Adrenal gland (tissue), 5 donors: ENCODE data around the gene RPS8.

ENCODE experiments used
- POLR2A ChIP-seq, 2 donors: fragments of 450-650 bp; IDR thresholded peaks; one replicate each; pipeline ENCODE4 v1.6.1; 2017; ENCODE audit warnings: antibody characterized with exemption in 2 of 2, mild to moderate bottlenecking in 2 of 2, moderate library complexity in 1 of 2
- TF ChIP-seq, protein P1 (sequence below), 6 experiments: fragments of 450-650 bp in 4 of 6; fragments of 200-600 bp in 2 of 6; sonication (generic) in 1 of 6; IDR thresholded peaks; 1 replicate in 5 of 6; 2 replicates in 1 of 6; pipeline versions ENCODE4 v1.5.1 to v1.8.0; 2016 to 2021; ENCODE audit warnings: antibody characterized with exemption in 6 of 6, mild to moderate bottlenecking in 2 of 6, moderate library complexity in 1 of 6
- donor health status: DM: no; HTN: no; CAD: no.

DNA sequence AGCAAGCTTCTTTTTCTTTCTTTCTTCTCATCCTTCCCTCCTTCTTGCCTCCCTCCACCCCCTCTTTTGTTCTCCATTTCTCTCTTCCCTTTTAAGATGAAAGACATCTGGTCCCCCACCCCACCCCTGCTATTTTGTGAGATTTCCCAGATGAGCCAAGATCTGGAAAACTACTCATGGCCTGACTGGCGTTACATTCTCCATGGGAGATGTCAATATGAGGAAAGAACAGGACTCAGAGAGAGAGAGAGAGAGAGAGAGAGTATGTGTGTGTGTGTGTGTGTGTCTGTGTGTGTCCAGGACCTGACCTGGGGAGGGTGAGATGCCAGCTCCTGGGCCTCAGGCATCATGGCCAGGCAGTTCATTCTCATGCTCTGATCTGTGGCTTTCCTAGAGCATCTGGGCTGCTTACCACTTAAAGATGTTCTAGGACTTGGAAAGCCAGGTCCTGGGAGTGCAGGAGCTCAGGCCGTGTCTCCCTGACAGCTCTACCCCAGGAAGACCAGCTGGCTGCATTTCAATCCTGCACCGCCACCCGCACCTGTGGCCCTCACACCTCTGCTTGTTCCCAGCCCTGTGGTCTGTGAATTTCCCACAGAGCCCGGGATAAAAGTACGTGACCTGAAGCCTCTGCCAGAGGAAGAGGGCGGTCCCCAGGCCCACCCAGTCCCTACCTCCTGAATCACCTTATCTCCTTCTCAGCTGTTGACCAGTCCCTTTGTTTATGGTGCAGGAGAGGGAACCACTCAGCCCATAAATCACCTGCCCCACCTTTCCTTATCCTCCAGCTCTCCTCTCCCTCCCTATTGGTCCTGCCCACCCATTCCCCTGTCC lies 15.8 kb downstream of the RPS8 start:
- TF ChIP-seq, protein P1, sequence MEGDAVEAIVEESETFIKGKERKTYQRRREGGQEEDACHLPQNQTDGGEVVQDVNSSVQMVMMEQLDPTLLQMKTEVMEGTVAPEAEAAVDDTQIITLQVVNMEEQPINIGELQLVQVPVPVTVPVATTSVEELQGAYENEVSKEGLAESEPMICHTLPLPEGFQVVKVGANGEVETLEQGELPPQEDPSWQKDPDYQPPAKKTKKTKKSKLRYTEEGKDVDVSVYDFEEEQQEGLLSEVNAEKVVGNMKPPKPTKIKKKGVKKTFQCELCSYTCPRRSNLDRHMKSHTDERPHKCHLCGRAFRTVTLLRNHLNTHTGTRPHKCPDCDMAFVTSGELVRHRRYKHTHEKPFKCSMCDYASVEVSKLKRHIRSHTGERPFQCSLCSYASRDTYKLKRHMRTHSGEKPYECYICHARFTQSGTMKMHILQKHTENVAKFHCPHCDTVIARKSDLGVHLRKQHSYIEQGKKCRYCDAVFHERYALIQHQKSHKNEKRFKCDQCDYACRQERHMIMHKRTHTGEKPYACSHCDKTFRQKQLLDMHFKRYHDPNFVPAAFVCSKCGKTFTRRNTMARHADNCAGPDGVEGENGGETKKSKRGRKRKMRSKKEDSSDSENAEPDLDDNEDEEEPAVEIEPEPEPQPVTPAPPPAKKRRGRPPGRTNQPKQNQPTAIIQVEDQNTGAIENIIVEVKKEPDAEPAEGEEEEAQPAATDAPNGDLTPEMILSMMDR (IDR thresholded peaks at IDR 0.05) = no peak
- TF ChIP-seq POLR2A (IDR thresholded peaks at IDR 0.05) = no peak
